SU-DHL-6 (cell line): ENCODE data around the gene RCN2.

Source experiments
- H2AFZ ChIP-seq: fragments of 200-600 bp; sonication (generic); 2 replicates; pipeline ENCODE4 v1.6.1; 2014; ENCODE audit warnings: low read depth, mild to moderate bottlenecking, moderate library complexity, mixed read lengths, antibody characterized with exemption, low read length; ENCODE audit not compliant: severe bottlenecking
- H3F3A ChIP-seq: fragments of 200-600 bp; shearing (Covaris generic); 2 replicates; pipeline ENCODE4 v1.6.0; 2016; ENCODE audit warnings: antibody characterized with exemption, mild to moderate bottlenecking; ENCODE audit not compliant: insufficient read depth
- H3K27ac ChIP-seq: fragments of 200-600 bp; sonication (generic); 2 replicates; pipeline ENCODE4 v1.5.1; 2016; ENCODE audit warnings: low read depth, mild to moderate bottlenecking, low read length, moderate library complexity, mixed read lengths
- H3K27me3 ChIP-seq: fragments of 200-600 bp; sonication (generic), shearing (Covaris generic); 2 replicates; pipeline ENCODE4 v1.6.0; 2014; ENCODE audit warnings: mild to moderate bottlenecking, low read length
- H3K36me3 ChIP-seq: fragments of 200-600 bp; sonication (generic); 2 replicates; pipeline ENCODE4 v1.6.1; 2014; ENCODE audit warnings: mild to moderate bottlenecking, low read length, mixed read lengths
- H3K4me2 ChIP-seq: fragments of 300-600, 200-600 bp; shearing (Covaris generic), sonication (generic); 2 replicates; pipeline ENCODE4 v1.6.0; 2014; ENCODE audit warnings: low read length, low read depth, mild to moderate bottlenecking; ENCODE audit not compliant: poor library complexity, severe bottlenecking
- H3K4me3 ChIP-seq: fragments of 200-600 bp; sonication (generic); 2 replicates; pipeline ENCODE4 v1.5.1; 2014; ENCODE audit warnings: antibody characterized with exemption, low read length, mild to moderate bottlenecking, mixed read lengths; ENCODE audit not compliant: insufficient read depth, poor library complexity, severe bottlenecking
- H3K79me2 ChIP-seq: fragments of 200-600 bp; sonication (generic); 2 replicates; pipeline ENCODE4 v1.6.1; 2014; ENCODE audit warnings: mild to moderate bottlenecking, low read length, moderate library complexity; ENCODE audit not compliant: insufficient read depth
- H3K9ac ChIP-seq: fragments of 200-600 bp; sonication (generic); 2 replicates; pipeline ENCODE4 v1.7.0; 2014; ENCODE audit warnings: mild to moderate bottlenecking, low read length
- H3K9me2 ChIP-seq: fragments of 200-600 bp; sonication (generic); replicated peaks from 2 replicates; pipeline ENCODE4 v1.6.1; 2014; ENCODE audit warnings: low read length; ENCODE audit not compliant: insufficient read depth
- H3K9me3 ChIP-seq: fragments of 200-600 bp; sonication (generic); 2 replicates; pipeline ENCODE4 v1.6.1; 2014; ENCODE audit warnings: low read length, mixed read lengths; ENCODE audit not compliant: insufficient read depth
- H4K20me1 ChIP-seq: fragments of 200-600 bp; sonication (generic); 2 replicates; pipeline ENCODE4 v1.6.1; 2014; ENCODE audit warnings: low read depth, mild to moderate bottlenecking, antibody characterized with exemption, low read length, moderate library complexity, mixed read lengths
- EZH2phosphoT487 ChIP-seq: fragments of 200-600 bp; sonication (generic), shearing (Covaris generic); conservative IDR thresholded peaks from 2 replicates; pipeline ENCODE4 v1.6.1; 2018; ENCODE audit warnings: mild to moderate bottlenecking, antibody characterized with exemption, low read length, moderate library complexity, mixed read lengths
- TF ChIP-seq, protein P1 (sequence below): fragments of 200-600 bp; sonication (generic); IDR thresholded peaks from one replicate; pipeline ENCODE4 v1.5.1; 2017; ENCODE audit warnings: antibody characterized with exemption, mild to moderate bottlenecking, low read length, moderate library complexity; ENCODE audit not compliant: insufficient read depth, poor library complexity, severe bottlenecking

RCN2 gene

DNA sequence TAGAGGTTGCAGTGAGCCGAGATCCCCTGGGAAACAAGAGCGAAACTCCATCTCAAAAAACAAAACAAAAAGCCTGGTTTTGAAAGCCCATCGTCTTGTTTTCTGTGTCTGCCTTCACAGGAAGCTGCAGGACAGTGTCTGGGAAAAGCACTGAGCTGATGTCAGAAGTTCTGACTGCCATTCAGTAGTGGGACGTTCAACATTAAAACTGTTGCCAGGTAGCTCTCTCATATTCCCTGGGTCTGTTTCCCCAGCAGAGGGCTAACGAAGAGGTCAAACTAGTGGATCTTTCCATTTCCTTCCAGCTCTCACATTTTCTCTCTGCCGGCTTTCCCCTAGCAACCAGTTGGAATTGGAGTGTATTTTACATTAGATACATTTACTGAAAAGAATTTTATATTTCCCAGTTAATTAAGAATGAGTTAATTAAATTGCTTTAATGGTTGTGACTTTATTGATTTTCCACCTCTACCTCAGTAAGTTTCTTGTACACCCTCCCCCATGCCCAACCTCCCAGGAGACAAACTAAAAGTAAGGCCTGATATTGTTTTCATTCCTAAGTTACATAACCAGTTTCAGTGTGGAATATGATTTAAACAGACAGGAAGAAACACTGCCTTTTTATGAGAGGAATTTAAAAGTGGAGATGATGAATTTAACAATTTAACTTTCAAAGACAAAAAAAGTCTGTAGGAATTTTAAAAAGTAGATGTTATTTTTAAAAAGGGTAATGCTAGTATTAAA is 29.9 kb downstream of the RCN2 start:
- H3K36me3 ChIP-seq: no peaks in the 10 kb centered on the region
- no peaks in the 10 kb centered on the region for H3K9me3 ChIP-seq
- H4K20me1 ChIP-seq: no peaks in the 10 kb centered on the region
- H2AFZ ChIP-seq: no peak overlapping the region
- no peak overlapping the region for H3K4me2 ChIP-seq
- no peaks in the 10 kb centered on the region for H3F3A ChIP-seq
- no peak overlapping the region for H3K27ac ChIP-seq
- H3K4me3 ChIP-seq: no peak overlapping the region
- no peaks in the 10 kb centered on the region for H3K9me2 ChIP-seq
- H3K79me2 ChIP-seq: no peaks in the 10 kb centered on the region
- no peak for TF ChIP-seq EZH2phosphoT487
- TF ChIP-seq, protein P1, sequence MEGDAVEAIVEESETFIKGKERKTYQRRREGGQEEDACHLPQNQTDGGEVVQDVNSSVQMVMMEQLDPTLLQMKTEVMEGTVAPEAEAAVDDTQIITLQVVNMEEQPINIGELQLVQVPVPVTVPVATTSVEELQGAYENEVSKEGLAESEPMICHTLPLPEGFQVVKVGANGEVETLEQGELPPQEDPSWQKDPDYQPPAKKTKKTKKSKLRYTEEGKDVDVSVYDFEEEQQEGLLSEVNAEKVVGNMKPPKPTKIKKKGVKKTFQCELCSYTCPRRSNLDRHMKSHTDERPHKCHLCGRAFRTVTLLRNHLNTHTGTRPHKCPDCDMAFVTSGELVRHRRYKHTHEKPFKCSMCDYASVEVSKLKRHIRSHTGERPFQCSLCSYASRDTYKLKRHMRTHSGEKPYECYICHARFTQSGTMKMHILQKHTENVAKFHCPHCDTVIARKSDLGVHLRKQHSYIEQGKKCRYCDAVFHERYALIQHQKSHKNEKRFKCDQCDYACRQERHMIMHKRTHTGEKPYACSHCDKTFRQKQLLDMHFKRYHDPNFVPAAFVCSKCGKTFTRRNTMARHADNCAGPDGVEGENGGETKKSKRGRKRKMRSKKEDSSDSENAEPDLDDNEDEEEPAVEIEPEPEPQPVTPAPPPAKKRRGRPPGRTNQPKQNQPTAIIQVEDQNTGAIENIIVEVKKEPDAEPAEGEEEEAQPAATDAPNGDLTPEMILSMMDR: no peak
- H3K9ac ChIP-seq: no peak overlapping the region
- no peaks in the 10 kb centered on the region for H3K27me3 ChIP-seq

DNA sequence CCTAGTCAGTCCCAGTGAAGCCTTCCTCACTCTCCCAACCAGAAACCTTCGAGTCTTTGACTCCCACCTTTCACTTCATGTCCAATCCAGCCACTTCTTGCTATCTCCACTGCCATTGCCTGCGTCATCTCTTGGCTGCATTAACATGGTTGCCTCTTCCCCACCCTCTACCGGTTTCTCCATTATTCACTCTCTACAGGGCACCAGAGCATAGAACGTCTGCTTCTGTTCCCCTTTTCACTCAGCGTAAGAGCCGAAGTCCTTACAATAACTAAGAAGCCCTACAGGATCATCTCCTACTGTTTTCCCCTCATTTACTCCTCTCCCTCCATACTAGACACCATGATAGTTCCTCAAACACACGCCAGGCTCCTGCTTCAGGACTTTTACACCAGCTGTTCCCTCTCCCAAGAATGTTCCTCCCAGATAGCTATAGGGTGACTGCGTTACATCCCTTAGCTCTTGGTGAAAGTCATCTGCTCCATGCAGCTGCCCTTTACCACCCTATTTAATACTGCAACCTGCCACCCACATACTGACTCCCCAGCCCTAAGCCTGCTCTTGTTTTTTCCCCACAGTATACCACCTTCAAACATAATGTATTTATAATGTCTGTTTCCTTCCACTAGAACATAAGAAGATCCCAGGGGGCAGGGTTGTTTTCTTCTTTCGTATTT is 30.9 kb downstream of the RCN2 start:
- Histone ChIP-seq H4K20me1 (no peaks in the 10 kb centered on the region), H3K9ac (no peak overlapping the region), H3K9me3 (no peaks in the 10 kb centered on the region), H3K27ac (no peak overlapping the region), H2AFZ (no peak overlapping the region), H3K79me2 (no peaks in the 10 kb centered on the region), H3K9me2 (no peaks in the 10 kb centered on the region), H3K36me3 (no peaks in the 10 kb centered on the region), H3K27me3 (no peaks in the 10 kb centered on the region), H3K4me3 (no peak overlapping the region), H3K4me2 (no peak overlapping the region), H3F3A (no peaks in the 10 kb centered on the region)
- no peak for TF ChIP-seq EZH2phosphoT487
- TF ChIP-seq, protein P1: no peak

DNA sequence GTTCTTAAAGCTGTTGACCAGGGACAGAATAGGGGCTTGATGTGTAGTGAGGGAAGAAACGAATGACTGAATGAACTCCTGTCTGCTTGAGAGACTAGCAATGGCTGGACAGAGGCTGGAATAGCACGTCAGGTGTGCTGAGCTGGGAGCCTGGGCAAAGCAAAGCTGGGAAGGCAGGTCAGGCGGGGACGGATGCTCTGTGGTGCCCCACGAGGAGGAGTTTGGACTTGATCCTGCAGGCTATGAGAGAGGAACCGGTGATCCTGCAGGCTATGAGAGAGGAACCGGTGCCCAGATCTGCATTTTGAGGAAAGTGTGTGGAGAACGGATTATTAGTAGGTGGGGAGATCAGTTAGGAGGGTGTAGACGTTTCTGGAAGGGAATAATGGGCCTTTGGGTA is 32.0 kb downstream of the RCN2 start:
- TF ChIP-seq, protein P1: no peak
- no peak for TF ChIP-seq EZH2phosphoT487
- Histone ChIP-seq H3K27ac (no peak overlapping the region), H3K79me2 (no peaks in the 10 kb centered on the region), H3K27me3 (no peaks in the 10 kb centered on the region), H4K20me1 (no peaks in the 10 kb centered on the region), H3K9me3 (no peaks in the 10 kb centered on the region), H3K4me2 (no peak overlapping the region), H3K4me3 (no peak overlapping the region), H3K9me2 (no peaks in the 10 kb centered on the region), H3K9ac (no peak overlapping the region), H3F3A (no peaks in the 10 kb centered on the region), H2AFZ (no peak overlapping the region), H3K36me3 (no peaks in the 10 kb centered on the region)
